ENCODE results near the gene RTTN. TPM values are rescaled to one million over a fixed set of nuclear protein-coding genes. Genes with fewer than 3 reads are reported as not detected.

RTTN gene
- total RNA-seq, 1 experiment from 2014 or later: 16.9 TPM

GRCh38 chr18:70176537-70176936, 28.9 kb downstream of the RTTN start:
- DNase-seq (ENCODE audit: low read depth, low spot score) (no peak), ATAC-seq (no peak)
- in situ Hi-C loops (cut with HindIII; ENCODE audit: low pct_unique_long_range_greater_than_20kb, low sequenced_read_pairs) (no loop called here), intact Hi-C loops (cut with micrococcal nuclease; ENCODE audit: unreplicated experiment) (no loop called here)
- ChIA-PET POLR2A (no interaction called here), CTCF (no interaction called here)
- H3K27ac ChIP-seq (ENCODE audit: low read length): peak overlapping the region; percentile 51; the same call in 1 of the 2 replicates
- no peaks in the 10 kb centered on the region for H3K27me3 ChIP-seq (ENCODE audit: control insufficient read depth, insufficient read depth, low read length)
- no peak for TF ChIP-seq SIN3A (IDR thresholded peaks at IDR 0.05; ENCODE audit: borderline replicate concordance, insufficient read depth, low read depth, low read length)
- TF ChIP-seq, protein P1, sequence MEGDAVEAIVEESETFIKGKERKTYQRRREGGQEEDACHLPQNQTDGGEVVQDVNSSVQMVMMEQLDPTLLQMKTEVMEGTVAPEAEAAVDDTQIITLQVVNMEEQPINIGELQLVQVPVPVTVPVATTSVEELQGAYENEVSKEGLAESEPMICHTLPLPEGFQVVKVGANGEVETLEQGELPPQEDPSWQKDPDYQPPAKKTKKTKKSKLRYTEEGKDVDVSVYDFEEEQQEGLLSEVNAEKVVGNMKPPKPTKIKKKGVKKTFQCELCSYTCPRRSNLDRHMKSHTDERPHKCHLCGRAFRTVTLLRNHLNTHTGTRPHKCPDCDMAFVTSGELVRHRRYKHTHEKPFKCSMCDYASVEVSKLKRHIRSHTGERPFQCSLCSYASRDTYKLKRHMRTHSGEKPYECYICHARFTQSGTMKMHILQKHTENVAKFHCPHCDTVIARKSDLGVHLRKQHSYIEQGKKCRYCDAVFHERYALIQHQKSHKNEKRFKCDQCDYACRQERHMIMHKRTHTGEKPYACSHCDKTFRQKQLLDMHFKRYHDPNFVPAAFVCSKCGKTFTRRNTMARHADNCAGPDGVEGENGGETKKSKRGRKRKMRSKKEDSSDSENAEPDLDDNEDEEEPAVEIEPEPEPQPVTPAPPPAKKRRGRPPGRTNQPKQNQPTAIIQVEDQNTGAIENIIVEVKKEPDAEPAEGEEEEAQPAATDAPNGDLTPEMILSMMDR (IDR thresholded peaks at IDR 0.05): no peak
- no peak for TF ChIP-seq POLR2AphosphoS5 (IDR thresholded peaks at IDR 0.05; ENCODE audit: low read depth, low read length)
- TF ChIP-seq, protein P2, sequence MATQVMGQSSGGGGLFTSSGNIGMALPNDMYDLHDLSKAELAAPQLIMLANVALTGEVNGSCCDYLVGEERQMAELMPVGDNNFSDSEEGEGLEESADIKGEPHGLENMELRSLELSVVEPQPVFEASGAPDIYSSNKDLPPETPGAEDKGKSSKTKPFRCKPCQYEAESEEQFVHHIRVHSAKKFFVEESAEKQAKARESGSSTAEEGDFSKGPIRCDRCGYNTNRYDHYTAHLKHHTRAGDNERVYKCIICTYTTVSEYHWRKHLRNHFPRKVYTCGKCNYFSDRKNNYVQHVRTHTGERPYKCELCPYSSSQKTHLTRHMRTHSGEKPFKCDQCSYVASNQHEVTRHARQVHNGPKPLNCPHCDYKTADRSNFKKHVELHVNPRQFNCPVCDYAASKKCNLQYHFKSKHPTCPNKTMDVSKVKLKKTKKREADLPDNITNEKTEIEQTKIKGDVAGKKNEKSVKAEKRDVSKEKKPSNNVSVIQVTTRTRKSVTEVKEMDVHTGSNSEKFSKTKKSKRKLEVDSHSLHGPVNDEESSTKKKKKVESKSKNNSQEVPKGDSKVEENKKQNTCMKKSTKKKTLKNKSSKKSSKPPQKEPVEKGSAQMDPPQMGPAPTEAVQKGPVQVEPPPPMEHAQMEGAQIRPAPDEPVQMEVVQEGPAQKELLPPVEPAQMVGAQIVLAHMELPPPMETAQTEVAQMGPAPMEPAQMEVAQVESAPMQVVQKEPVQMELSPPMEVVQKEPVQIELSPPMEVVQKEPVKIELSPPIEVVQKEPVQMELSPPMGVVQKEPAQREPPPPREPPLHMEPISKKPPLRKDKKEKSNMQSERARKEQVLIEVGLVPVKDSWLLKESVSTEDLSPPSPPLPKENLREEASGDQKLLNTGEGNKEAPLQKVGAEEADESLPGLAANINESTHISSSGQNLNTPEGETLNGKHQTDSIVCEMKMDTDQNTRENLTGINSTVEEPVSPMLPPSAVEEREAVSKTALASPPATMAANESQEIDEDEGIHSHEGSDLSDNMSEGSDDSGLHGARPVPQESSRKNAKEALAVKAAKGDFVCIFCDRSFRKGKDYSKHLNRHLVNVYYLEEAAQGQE (IDR thresholded peaks at IDR 0.05; ENCODE audit: insufficient read depth in 1 of 2, low read depth in 2 of 2, low read length in 1 of 2): no peak
- no peak for TF ChIP-seq TCF7L2 (IDR thresholded peaks at IDR 0.05; ENCODE audit: low read depth, low read length)
- H3K4me3 ChIP-seq (ENCODE audit: low read depth in 2 of 2, low read length in 2 of 2): no peak overlapping the region
- peaks cover 20% of the 10 kb centered on the region for H3K4me1 ChIP-seq (ENCODE audit: control insufficient read depth, insufficient read depth, low read length)
- no peaks in the 10 kb centered on the region for H3K36me3 ChIP-seq (ENCODE audit: control insufficient read depth, insufficient read depth, low read length)
- no peaks in the 10 kb centered on the region for H3K9me3 ChIP-seq (ENCODE audit: control insufficient read depth, insufficient read depth, low read depth, low read length)
- no TSS peak for BruUV-seq (replicated peaks)

DNA sequence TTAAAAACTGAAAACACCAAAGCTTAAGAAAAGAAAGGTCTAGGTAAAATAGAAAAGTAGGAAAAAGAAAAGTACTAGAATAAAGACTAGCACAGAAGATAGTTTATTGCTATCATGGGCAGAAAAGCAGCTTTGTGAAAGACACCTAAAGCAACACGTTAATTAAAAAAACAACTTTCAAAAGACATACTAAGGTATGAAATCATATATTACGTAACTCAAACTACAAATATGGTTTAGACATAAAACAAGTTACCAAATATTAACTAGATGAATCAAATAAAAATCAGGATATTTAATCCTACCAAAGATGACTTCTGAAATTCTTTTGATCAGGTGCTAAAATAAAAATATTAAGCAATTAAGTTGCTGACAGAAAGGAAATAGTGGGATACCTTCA, 30.3 kb downstream of the RTTN start:
- no TSS peak for BruUV-seq (replicated peaks)
- DNase-seq (ENCODE audit: low read depth, low spot score) (no peak), ATAC-seq (no peak)
- CTCF ChIA-PET: no interaction called here
- TF ChIP-seq, protein P2 (IDR thresholded peaks at IDR 0.05; ENCODE audit: insufficient read depth in 1 of 2, low read depth in 2 of 2, low read length in 1 of 2): no peak
- TF ChIP-seq, protein P1 (IDR thresholded peaks at IDR 0.05): no peak
- no peak for TF ChIP-seq SIN3A (IDR thresholded peaks at IDR 0.05; ENCODE audit: borderline replicate concordance, insufficient read depth, low read depth, low read length)
- TF ChIP-seq TCF7L2 (IDR thresholded peaks at IDR 0.05; ENCODE audit: low read depth, low read length): no peak
- no peak for TF ChIP-seq POLR2AphosphoS5 (IDR thresholded peaks at IDR 0.05; ENCODE audit: low read depth, low read length)
- Histone ChIP-seq H3K4me1 (ENCODE audit: control insufficient read depth, insufficient read depth, low read length) (peaks cover 9% of the 10 kb centered on the region; the same call in 1 of the 2 replicates), H3K36me3 (ENCODE audit: control insufficient read depth, insufficient read depth, low read length) (no peaks in the 10 kb centered on the region), H3K4me3 (ENCODE audit: low read depth in 2 of 2, low read length in 2 of 2) (no peak overlapping the region), H3K27me3 (ENCODE audit: control insufficient read depth, insufficient read depth, low read length) (no peaks in the 10 kb centered on the region), H3K9me3 (ENCODE audit: control insufficient read depth, insufficient read depth, low read depth, low read length) (no peaks in the 10 kb centered on the region), H3K27ac (ENCODE audit: low read length) (no peak overlapping the region)
- POLR2A ChIA-PET: no interaction called here
- intact Hi-C loops (cut with micrococcal nuclease; ENCODE audit: unreplicated experiment) (no loop called here), in situ Hi-C loops (cut with HindIII; ENCODE audit: low pct_unique_long_range_greater_than_20kb, low sequenced_read_pairs) (no loop called here)
